HK-2 (cell line): ENCODE measurements around the gene ANP32A.
"Not testable (repeated sequence)": the region's sequence is repeated elsewhere in the genome, so short reads cannot be mapped to it uniquely, and the experiment has no call there.

Experiments used
- DNase-seq: peaks from one replicate; pipeline ENCODE4 v3.0.0-alpha.2; 2018; ENCODE audit not compliant: unreplicated experiment

Gene ANP32A

GRCh38 chr15:68781766-68782588, 38.7 kb downstream of the ANP32A start:
- no peak for DNase-seq

DNA sequence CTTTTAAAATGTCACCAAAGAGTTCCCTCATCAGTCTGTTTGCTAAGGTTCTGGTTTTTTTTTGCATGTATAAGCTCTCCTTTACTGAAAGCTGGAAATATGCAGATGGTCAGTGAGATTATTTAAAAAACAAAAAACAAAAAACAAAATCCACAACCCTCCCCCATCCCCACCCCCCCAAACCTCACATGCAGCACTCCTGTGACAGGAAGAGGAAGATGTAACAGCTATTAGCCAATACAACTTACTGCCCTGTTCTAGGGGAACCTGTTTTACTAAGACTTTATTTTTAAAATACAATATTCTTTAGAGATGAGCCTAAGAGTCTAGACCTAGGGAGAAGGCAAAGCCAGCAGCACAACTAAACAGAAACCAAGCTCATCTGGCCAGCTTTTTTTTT, 39.5 kb downstream of the ANP32A start:
- no peak for DNase-seq

GRCh38 chr15:68778876-68779275, 41.8 kb downstream of the ANP32A start:
- DNase-seq: no peak

GRCh38 chr15:68776477-68777270, 44.0 kb downstream of the ANP32A start:
- no peak for DNase-seq

DNA sequence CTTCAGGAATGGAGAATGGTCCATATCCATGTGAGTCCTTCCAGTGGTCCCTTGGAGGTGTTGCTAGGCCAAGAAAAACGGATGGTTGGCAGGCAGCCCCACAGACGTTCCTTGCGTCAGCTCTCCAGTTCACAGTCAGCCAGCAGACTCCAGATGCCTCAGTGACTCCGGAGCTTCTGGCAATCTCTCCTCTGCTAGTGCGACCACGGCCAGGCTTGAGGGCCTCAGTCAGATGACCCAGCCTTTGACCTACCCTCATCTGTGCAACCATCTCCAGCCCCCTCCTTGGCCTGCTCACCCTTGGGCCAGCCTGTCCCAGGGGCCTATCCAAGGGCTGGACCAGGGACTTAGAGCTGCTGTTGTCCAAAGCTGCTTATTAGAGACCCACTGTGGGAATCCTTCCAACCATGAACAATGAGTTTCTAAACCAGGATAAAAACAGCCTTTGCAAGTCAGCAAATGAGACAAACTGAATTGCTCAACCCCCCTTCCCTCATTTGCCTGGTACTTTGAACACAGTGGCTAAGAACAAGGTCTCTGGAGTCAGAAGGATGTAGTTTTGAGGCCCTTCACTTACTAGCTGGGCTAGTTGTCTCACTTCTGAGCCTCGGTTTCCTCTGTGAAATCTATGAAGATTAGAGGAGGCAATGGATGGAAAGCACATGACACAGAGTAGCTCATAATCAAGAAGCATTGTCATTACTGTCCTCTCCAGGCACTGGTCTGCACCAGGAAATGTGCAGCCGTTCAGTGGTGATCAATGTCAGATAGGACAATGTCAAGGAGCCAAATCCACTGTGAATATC, 44.8 kb downstream of the ANP32A start:
- DNase-seq: no peak

DNA sequence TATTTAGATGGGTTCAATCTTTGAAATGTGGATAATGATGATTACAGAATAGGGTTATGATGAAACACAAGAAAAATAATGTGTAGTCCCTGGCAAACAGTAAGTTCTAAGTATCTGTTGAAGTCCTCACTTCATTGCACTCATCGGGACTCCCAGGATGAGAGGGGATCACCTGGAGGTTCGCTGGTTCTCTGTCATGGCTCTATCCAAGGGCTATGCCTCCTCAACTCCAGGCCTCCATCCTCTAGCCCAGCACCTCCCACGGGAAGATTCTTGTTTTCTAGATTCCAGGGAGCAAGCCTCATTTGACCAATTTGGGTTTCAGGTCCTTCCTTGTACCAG, 45.5 kb downstream of the ANP32A start:
- no peak for DNase-seq

DNA sequence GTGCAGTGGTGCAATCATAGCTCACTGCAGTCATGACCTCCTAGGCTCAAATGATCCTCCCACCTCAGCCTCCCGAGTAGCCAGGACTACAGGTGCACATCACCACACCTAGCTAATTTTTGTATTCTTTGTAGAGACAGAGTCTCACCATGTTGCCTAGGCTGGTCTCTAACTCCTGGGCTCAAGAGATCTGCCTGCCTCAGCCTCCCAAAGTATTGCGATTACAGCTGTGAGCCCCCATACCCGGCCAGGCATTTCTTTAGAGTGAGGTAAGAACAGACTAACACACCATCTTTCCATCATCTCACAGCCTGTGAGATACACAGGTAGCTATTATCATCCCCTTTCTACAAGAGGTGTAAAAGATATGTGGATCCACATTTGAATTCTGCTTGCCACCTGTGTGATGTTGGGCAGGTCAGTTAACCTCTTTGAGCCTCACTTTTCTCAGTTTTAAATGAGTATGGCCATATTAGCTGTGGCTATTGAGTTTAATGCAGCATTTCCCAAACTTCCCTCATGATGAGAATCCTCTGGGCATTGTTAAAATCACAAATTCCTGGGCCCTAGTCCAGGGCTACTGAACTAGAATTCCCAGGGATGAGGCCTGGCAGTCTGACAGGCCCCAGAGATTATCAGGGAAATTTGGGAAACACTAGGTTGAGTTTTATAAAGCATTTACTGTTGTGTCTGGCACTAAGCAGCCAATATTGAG, 46.0 kb downstream of the ANP32A start:
- DNase-seq: no peak

- DNase-seq: no peak
These were observed 46.6 kb downstream of the ANP32A start for GRCh38 chr15:68774120-68774519.

DNA sequence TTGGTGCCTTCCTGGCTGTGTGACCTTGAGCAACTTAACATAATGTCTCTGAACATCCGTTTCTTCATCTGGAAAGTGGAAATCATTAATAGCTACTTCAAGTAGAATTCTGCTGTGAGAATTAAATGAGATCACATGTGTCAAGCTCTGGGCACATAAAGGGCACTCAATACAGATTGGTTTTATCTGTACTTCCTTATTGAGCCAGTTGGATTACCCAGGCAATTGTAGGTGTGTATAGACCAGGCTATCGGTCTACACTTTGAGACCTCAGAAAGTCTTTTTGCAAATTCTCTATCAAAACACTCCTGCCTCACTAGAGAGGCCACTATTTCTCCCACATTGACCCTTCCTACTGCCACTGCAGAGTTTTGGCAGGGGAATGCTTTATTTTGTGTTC, 47.7 kb downstream of the ANP32A start:
- no peak for DNase-seq

DNA sequence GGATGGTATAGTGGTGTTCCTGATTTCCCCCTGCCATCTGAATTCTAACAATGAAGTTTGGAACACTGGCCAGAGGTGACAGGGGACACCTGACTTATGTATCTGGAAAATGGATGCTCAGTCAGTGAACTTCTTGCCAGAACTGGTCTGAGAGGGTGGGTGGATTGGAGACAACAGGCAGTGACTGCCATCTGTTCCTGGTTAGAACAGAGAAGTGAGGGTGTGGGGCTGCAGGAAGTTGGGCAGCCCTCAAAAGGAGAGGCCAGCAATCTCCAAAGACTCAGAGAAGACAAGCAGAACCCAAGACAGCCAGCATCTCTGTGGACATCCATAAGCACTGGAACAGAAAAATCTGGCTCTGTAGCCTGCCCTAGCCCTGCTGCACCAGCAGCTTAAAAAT, 50.5 kb downstream of the ANP32A start:
- DNase-seq: no peak

GRCh38 chr15:68769702-68770101, 51.0 kb downstream of the ANP32A start:
- DNase-seq: no peak

GRCh38 chr15:68768321-68768720, 52.4 kb downstream of the ANP32A start:
- no peak for DNase-seq

GRCh38 chr15:68767833-68768232, 52.9 kb downstream of the ANP32A start:
- no peak for DNase-seq

DNA sequence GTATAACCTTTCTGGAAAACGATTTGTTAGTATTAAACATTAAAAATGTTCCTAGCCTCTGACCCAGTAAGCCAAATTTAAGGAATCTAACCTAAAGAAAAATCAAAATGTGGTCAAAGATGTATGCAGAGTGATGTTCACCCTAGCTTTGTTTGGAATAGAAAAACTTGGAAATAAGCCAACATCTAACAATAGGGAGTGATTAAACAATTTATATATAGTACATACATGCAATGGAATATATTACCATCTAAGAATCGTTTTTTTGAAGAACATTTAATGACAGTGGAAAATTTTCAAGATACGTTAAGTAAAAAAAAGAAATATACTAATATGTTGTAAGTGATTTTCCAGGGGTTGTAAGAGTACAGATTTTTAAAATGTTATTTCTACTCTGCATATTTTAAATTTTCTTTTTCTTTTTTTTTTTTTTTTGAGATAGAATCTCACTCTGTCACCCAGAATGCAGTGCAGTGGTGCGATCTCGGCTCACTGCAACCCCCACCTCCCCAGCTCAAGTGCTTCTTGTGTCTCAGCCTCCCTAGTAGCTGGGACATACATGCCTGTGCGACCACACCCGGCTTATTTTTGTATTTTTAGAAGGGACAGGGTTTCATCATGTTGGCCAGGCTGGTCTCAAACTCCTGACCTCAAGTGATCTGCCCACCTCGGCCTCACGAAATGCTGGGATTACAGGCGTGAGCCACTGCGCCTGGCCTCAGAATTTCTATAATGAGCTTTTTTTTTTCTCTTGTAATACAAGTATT, 54.9 kb downstream of the ANP32A start:
- no peak for DNase-seq

DNA sequence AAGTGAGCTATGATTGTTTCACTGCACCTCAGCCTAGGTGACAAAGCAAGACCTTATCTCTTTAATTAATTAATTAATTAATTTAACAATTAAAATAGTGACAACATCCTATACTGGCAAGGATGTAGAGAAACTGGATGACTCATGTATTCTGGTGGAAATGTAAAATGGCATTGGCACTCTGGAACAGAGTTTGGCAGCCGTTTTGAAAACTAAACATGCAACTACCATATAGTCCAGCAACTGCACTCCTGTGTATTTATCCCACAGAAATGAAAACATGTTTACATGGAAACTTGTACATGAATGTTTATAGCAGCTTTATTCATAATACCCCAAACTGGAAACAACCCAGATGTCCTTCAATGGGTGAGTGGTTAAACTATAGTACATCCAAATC, 56.6 kb downstream of the ANP32A start:
- DNase-seq: no peak

GRCh38 chr15:68763063-68763462, 57.6 kb downstream of the ANP32A start:
- no peak for DNase-seq

DNA sequence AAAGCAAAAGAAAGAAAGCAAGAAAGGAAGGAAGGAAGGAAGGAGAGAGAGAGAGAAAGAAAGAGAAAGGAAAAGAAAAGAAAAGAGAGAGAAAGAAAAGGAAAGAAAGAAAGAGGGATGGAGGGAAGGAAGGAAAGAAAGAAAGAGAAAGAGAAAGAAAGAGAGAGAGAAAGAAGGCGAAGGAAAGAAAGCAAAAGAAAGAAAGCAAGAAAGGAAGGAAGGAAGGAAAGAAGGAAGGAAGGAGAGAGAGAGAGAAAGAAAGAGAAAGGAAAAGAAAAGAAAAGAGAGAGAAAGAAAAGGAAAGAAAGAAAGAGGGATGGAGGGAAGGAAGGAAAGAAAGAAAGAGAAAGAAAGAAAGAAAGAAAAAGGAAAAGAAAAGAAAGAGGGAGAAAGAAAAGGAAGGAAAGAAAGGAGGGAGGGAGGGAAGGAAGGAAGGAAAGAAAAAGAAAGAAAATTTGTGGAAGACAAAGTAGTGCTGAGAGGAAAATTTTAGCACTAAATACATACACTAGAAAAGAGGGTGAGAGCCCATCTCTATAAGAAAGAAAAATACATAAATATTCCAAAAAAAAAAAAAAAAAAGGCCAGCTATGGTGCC, 60.6 kb downstream of the ANP32A start:
- DNase-seq: not testable (repeated sequence)

GRCh38 chr15:68755731-68756130, 65.0 kb downstream of the ANP32A start:
- DNase-seq: no peak

- DNase-seq: no peak
These were observed 69.1 kb downstream of the ANP32A start for GRCh38 chr15:68751622-68752021.

DNA sequence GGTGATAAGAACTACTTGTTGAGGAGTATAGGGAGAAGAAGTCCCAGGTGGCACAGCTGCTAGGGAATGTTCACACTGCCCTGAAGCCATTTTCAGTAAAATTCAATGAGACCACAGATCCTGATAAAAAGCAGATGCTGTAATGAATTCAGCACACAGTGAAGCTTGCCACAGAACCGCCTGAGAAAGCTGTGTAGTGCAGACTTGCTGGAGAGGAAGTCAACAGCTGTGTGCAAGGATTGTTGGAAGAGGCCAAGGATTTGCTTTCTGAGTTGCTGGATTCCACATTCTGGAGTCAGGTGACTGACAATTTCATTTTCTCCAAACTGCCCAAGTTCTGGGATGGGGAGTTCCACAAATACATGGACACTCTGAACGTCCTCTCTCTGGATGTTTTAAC, 70.9 kb downstream of the ANP32A start:
- DNase-seq: no peak

GRCh38 chr15:68749365-68749764, 71.3 kb downstream of the ANP32A start:
- no peak for DNase-seq
